Ureter (tissue), 1 donor: ENCODE results near the gene BDNF. TPM values are rescaled to one million over a fixed set of nuclear protein-coding genes. Genes with fewer than 3 reads are reported as not detected.
"Not testable (repeated sequence)": the region's sequence is repeated elsewhere in the genome, so short reads cannot be mapped to it uniquely, and the experiment has no call there.

Experiments used
- DNase-seq: peaks from one replicate; pipeline ENCODE4 v3.0.0-alpha.2; 2020; ENCODE audit warnings: low spot score
- total RNA-seq: library from RNA; stranded (reverse); gene quantifications from one replicate; pipeline ENCODE4 v1.2.4, GENCODE V29; 2023
- donor health status: DM: yes; HTN: yes; CAD: no.

BDNF gene
- 6.0 TPM for total RNA-seq

DNA sequence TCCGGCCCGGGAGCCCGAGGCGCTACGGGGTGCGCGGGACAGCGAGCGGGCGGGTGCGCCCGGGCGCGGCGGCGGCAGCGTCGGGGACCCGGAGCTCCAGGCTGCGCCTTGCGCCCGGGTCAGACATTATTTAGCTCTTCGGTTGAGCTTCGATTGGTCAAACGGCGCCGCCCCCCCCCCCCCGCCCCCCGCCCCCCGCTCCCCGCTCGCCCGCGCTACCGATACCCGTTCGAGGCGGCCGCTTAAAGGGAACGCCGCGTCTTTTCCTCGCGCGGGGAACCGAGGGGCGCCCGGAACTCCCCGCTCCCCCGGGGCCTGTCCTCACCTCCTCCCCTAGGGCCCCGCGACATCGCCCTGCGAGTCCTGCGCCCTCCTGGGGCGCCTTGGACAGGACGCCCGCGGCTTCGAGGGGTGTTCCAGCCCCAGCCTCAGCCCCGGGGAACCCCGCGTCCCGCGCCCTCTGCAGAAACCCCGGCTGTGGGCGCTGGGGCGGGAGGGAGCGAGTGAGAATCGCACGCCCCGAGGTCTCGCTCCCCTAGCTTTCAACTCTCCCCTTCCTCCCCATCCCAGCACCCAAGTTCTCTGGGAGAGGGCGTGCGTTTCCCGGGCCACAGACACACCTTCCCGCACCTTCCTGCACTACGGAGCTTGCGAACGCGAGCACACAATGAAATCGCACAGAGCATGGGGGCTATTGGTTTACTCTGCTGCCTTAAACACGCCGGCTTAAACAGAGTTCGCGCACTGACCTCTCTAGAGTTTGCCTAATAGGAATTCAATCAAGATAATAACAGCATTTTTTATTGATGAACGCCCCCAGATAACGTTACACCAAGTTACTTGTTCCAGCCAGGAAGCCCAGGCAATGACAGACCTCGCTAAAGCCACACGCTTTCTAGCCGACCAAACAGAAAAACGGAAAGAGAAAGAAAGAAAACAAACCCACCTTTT is at the start of gene BDNF:
Gene BDNF, minus strand, starts transcription at position 105 of the 951 bp plus-strand sequence. CDS start 41,891 bp downstream, outside the sequence.
- no peak for DNase-seq

DNA sequence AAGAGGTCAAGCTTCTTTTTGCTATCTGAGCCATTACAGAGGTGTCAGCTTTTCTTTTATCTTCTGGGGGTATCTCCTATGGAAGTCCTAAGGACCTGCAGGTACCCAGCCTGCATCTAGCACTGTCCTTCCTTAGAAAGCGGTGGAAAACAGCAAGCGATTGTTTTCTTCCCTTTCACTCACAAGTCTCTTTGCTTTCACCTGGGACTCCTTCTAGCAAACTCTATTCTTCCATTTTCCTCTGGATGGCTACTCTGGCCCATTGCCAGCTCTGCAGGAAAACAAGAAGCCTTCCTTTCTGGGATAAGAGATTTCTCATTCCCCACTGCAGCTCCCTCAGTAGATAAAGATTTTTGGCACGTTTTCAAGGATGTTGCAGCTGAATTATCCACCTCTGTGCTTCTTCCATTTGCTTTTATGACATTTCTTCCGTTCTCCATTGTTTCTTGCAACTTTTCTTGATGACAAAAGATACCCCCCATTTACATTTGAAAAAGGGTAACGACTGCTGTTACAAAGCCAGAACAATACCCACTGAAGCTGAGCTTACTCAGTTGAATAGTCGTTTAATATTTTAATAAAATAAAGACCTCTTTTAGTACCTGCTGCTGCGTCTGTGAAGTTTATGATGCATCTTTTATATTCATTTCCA is 40.2 kb upstream of the BDNF start:
- DNase-seq = no peak

DNA sequence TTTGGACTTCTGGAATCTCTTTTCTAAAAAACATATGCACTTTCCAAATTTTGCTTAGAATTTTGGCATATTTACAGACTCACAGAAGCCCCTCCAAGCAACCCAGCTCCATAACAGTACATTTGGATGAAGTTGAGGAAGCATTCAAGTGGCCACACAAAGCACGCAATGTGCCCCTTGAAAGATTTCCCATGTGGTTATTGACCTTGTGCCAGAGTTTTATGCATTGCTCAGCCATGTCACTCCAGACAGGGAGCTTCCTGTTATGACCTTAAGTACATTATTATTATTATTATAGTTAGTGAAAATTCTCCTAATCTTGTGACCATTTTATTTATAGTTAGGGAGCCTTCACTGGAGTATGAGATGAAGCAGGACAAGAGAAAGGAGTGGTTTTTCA is 35.0 kb upstream of the BDNF start:
- no peak for DNase-seq

- DNase-seq = not testable (repeated sequence)
Observed at GRCh38 chr11:27731803-27732202, 31.5 kb upstream of the BDNF start.

DNA sequence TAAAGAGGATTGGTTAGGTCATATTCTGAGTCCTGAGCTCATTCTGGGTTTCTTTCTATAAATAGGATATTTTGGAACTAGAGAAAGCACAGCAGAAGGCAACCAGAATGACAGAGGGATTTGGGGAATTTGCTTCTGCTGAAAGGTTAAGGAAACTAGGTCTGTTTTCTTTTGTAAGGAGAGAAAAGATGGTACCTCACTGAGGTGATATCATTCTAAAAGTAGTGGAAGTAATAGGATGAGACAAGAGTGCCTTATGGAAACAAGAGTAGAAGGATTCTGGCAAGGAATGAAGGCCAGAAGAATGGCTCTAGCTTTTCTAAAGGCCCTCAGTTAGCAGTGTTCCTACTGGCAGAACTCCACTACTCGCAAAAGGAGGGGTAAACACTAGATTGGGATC is 26.7 kb upstream of the BDNF start:
- DNase-seq = no peak

GRCh38 chr11:27723687-27724086 is 23.4 kb upstream of the BDNF start:
- DNase-seq = no peak

DNA sequence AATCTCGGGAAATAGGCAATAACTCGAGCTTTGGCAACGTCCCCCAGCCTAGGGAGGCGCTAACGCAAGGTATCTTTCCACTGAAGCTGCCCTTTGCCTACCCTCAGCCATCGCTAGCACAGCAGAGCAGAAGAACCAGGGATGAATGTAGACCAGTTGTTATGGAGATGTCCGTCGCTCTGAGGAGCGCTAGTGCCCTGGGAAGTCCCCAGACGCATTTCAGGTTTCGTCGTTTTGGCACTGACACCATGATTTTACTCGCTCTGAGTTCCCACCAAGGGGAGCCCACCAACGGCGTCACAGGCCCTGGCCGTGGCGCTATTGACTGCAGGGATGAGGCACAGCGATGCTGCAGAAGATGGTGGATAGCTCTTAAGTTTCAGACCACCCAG is 22.7 kb upstream of the BDNF start:
- no peak for DNase-seq

GRCh38 chr11:27722117-27722952 is 22.1 kb upstream of the BDNF start:
- DNase-seq = no peak

GRCh38 chr11:27721264-27722116 is 21.2 kb upstream of the BDNF start:
- no peak for DNase-seq

DNA sequence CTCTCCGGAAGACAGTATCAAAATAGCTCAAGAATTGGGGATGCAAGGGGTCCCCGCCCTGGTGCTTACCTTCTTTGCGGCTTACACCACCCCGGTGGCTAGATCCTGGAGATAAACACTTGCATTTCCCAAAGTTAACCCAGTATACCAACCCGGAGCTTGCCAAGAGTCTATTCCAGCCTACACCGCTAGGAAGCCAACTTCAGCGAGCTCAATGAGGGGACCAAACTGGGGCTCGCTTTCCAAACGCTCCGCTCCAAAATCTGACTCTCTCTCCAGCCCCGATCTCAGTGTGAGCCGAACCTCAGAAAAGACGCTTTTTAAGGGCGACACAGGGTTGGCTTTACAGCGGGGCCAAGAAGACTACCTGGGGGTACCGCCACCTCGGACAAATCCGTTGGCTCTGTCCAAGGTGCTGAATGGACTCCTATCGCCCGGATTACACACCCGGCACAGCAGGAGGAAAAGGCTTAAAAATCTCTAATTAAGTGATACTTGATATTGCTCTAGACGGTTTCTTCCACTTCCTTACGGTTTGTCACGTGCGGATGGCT is 20.1 kb upstream of the BDNF start:
- no peak for DNase-seq

GRCh38 chr11:27719546-27719925 is 19.3 kb upstream of the BDNF start:
- no peak for DNase-seq

DNA sequence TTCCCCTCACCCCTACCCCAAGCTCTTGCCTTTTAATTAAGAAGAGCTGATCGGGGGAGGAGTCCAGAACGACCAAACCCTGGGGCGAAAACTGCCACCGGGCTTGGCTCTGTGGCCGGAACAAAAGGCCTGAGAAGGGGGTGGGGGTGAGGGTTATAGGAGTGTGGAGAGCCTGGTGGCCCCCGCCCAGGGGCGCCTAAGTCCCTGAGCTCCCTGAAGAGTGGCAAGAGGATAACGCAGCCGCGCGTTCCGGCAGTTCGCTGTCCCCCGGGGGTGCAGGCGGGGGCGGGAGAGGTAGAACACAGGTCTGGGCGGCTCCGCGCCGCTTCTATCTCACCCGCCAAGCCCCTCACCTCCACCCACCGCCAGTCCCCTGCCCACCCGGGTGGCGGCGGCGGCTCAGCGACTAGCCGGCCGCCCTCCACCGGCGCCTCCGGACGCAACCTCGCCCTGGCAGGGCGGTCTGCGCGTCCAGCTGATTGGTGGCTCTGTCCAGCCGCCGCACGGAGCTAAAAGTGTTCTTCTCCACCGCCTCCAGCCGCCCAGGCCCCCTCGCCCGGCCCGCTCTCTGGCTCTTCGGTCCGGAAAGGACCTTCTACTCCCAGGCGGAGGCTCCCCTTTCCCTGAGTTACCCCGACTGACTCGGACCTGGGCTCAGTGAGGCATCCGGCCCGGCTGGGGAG is 18.7 kb upstream of the BDNF start:
- no peak for DNase-seq

GRCh38 chr11:27718346-27718862 is 18.1 kb upstream of the BDNF start:
- DNase-seq = peak; percentile 47

DNA sequence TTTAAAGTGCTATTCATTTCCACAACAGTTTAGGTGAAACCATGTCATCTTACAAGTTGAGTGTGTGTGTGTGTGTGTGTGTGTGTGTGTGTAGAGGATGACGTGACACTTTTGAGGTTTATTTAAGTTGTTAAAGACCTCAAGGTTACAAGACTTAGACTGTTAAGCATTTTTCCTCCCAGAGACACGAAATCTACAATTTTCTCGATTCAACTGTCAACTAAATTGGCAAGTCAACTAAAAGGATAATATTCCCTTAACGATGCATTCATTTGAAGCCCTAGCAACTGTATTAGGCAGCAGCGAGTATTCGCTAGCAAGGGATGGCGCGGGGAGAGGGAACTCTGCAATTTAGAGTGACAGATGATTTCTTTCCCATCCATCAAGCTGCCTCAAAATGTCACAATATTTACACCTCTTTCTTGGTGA is 17.6 kb upstream of the BDNF start:
- DNase-seq = no peak

DNA sequence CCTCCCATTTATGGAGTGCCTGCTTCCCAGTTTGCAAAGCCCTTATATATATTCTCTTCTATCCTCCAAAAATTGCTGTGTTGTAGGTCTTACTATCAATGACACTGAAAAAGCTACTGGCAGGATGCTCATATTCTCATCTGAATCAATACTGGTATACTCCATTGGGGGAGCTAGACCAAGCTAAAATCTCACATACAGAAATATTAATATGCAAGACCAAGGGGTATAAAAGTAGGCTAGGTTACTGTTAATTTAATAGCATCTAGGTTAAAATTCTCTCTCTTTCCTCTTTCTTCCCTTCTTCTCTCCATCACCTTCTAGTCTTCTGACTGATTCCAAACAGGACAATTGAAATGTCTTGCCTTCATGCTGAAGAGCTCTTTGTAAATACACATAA is 17.1 kb upstream of the BDNF start:
- DNase-seq = no peak

GRCh38 chr11:27716835-27717234 is 16.6 kb upstream of the BDNF start:
- DNase-seq = no peak

GRCh38 chr11:27716216-27716615 is 16.0 kb upstream of the BDNF start:
- no peak for DNase-seq

DNA sequence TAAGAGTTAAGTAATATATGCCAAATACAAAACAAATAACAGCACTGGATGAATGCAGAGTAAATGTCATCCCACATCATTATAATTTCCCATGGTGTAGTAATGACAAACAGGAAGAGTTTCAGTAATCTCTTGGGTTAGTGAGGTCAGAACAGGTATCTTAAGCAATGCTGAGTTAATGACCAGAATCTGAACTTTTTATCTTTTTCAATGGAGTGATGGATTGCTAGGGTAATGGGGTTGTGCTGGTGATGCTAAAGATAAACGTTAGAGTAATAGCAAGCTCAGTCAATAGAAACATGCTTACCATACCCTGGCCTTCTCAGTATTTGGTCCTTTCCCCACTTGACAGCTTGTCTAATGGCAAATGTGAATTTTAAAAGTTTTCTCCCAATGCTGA is 11.5 kb upstream of the BDNF start:
- DNase-seq = no peak

DNA sequence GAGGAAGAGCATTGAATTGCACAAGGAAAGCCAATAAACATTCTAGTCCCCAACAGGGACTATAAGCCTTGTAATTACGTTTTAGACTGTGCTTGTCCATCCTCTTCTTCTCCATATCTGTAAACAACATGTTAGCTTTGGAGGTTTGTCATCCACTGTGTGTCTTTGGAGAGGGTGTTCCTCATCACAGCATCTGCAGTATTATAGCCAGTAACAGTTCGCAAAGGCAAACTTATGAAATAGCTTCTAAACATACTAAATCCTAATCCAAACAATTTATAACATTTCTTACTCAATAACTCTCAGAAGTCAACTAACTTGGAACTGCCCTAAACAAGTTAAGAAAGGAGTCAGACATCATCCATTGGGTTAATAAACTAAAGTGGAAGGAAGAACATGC is 10.3 kb upstream of the BDNF start:
- DNase-seq = no peak

DNA sequence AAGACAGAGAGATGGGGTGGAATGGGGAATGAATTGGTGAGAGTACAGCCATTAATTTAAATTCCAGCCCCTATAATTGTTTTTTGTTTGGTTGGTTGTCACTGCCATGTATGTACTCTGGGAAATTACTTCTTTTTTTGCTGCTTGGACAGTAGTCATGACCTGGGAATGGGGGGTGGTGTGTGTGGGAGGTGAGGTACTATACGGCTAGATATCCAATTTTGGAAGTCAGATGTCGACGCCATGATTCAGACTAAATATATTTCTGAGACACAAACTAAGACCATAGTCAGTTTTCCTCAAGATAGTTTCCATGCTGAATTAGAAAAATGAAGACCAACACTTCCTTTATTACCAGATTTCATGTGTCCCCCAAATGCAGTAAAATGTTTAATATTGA is 7.4 kb upstream of the BDNF start:
- no peak for DNase-seq
